HCT116 (cell line): ENCODE data around the gene UBN1.

Experiments used
- CTCF ChIP-seq, 3 experiments: fragments of 200-600 bp in 1 of 3; sonication (generic) in 1 of 3; IDR thresholded peaks in 2 of 3; conservative IDR thresholded peaks in 1 of 3; 2 replicates each; pipeline ENCODE4 v1.5.1; 2012 to 2017; ENCODE audit warnings: low read depth in 2 of 3, low read length in 2 of 3, antibody characterized with exemption in 1 of 3, borderline replicate concordance in 1 of 3, control low read depth in 1 of 3, mild to moderate bottlenecking in 1 of 3, mixed read lengths in 1 of 3, mixed run types in 1 of 3, moderate library complexity in 1 of 3; ENCODE audit not compliant: insufficient read depth in 1 of 3
- EZH2 ChIP-seq: fragments of 200-600 bp; sonication (generic); IDR thresholded peaks from 2 replicates; pipeline ENCODE4 v1.6.1; 2017; ENCODE audit warnings: antibody characterized with exemption, mixed run types
- POLR2A ChIP-seq: IDR thresholded peaks from 2 replicates; pipeline ENCODE4 v1.7.0; 2011; ENCODE audit warnings: borderline replicate concordance; ENCODE audit not compliant: insufficient read depth, insufficient read length; ENCODE audit errors: extremely low read depth
- SRF ChIP-seq: IDR thresholded peaks from 2 replicates; pipeline ENCODE4 v1.6.1; 2012; ENCODE audit warnings: low read depth
- YY1 ChIP-seq: IDR thresholded peaks from 2 replicates; pipeline ENCODE4 v1.6.1; 2011; ENCODE audit warnings: low read length, low read depth, moderate library complexity, mild to moderate bottlenecking; ENCODE audit not compliant: insufficient replicate concordance; ENCODE audit errors: extremely low read depth

- no peak for TF ChIP-seq SRF
- no peak for TF ChIP-seq CTCF (IDR thresholded peaks at IDR 0.05 in 2 of 3, conservative IDR thresholded peaks at IDR 0.05 in 1 of 3; ENCODE audit: borderline replicate concordance in 1 of 3, insufficient read depth in 1 of 3, low read depth in 2 of 3, low read length in 2 of 3)
- TF ChIP-seq POLR2A = no peak
- TF ChIP-seq EZH2 = no peak
- TF ChIP-seq YY1 = no peak
Measured at GRCh38 chr16:4869147-4869805, 22.0 kb downstream of the UBN1 start.
